Natural killer cell (primary cell): ENCODE measurements around the gene IL2RG. TPM values are rescaled to one million over a fixed set of nuclear protein-coding genes. Genes with fewer than 3 reads are reported as not detected.

Experiments
- ATAC-seq, 3 donors: fragments of 150-1000 bp in 2 of 3; fragments of 200-7000 bp in 1 of 3; cut with Tn5 transposase; 1 replicate in 1 of 3; 2 replicates in 2 of 3; pipeline ENCODE4 v1.10.0; 2021; ENCODE audit warnings: mild to moderate bottlenecking in 2 of 3, moderate library complexity in 2 of 3
- DNase-seq, 2 donors: peaks; one replicate each; pipeline versions ENCODE4 v3.0.0 to v3.0.0-alpha.2; 2013 to 2021; ENCODE audit warnings: mixed read lengths in 1 of 2
- H3K27ac ChIP-seq: one replicate; pipeline ENCODE4 v1.5.1; 2013; ENCODE audit warnings: mild to moderate bottlenecking, low read length
- H3K27me3 ChIP-seq: one replicate; pipeline ENCODE4 v1.6.1; 2013; ENCODE audit warnings: low read length; ENCODE audit not compliant: control insufficient read depth, insufficient read depth
- H3K36me3 ChIP-seq: one replicate; pipeline ENCODE4 v1.6.1; 2013; ENCODE audit warnings: low read length; ENCODE audit not compliant: control insufficient read depth, insufficient read depth
- H3K4me1 ChIP-seq: one replicate; pipeline ENCODE4 v1.6.1; 2013; ENCODE audit warnings: low read length; ENCODE audit not compliant: control insufficient read depth, insufficient read depth
- H3K4me3 ChIP-seq: one replicate; pipeline ENCODE4 v1.5.1; 2013; ENCODE audit warnings: low read length
- H3K9me3 ChIP-seq: one replicate; pipeline ENCODE4 v1.6.1; 2013; ENCODE audit warnings: low read length; ENCODE audit not compliant: control insufficient read depth, insufficient read depth
- H3K27ac Mint-ChIP-seq, 2 donors: one replicate each; pipeline ENCODE4 v1.8.0; 2022; ENCODE audit warnings: mild to moderate bottlenecking in 2 of 2, mixed read lengths in 2 of 2, moderate library complexity in 1 of 2
- H3K27me3 Mint-ChIP-seq, 2 donors: one replicate each; pipeline ENCODE4 v1.8.0; 2022; ENCODE audit warnings: low read depth in 2 of 2, mixed read lengths in 2 of 2
- H3K36me3 Mint-ChIP-seq: one replicate; pipeline ENCODE4 v1.8.0; 2022; ENCODE audit warnings: mixed read lengths
- H3K4me1 Mint-ChIP-seq, 2 donors: one replicate each; pipeline ENCODE4 v1.8.0; 2022; ENCODE audit warnings: mixed read lengths in 2 of 2
- H3K4me3 Mint-ChIP-seq: one replicate; pipeline ENCODE4 v1.8.0; 2022; ENCODE audit warnings: mild to moderate bottlenecking, moderate library complexity, mixed read lengths
- H3K9me3 Mint-ChIP-seq, 2 donors: one replicate each; pipeline ENCODE4 v1.8.0; 2022; ENCODE audit warnings: mixed read lengths in 2 of 2
- CTCF ChIP-seq: fragments of 200-600 bp; IDR thresholded peaks from one replicate; pipeline ENCODE4 v1.8.0; 2022; ENCODE audit warnings: antibody characterized with exemption
- WGBS: methylation state at CpG from one replicate; pipeline ENCODE4 v1.1.7; 2013; ENCODE audit warnings: missing lambda C conversion rate; ENCODE audit not compliant: insufficient coverage; 5-methylcytosine and 5-hydroxymethylcytosine counted together
- intact Hi-C: fragments of 100-400 bp; cut with micrococcal nuclease; formaldehyde crosslinking; loops from one replicate; pipeline ENCODE4 v1.14.2; 2022
- total RNA-seq, 4 donors: library from RNA; stranded (reverse); fragments of 120-200 nt in 1 of 4; gene quantifications; one replicate each; pipeline versions ENCODE4 v1.2.3 to v1.2.4, GENCODE V29; 2013 to 2022

Gene IL2RG
- total RNA-seq: 100 to 1,000 TPM; 506 to 577 (median 550) TPM
- total RNA-seq (2013): 258 TPM

DNA sequence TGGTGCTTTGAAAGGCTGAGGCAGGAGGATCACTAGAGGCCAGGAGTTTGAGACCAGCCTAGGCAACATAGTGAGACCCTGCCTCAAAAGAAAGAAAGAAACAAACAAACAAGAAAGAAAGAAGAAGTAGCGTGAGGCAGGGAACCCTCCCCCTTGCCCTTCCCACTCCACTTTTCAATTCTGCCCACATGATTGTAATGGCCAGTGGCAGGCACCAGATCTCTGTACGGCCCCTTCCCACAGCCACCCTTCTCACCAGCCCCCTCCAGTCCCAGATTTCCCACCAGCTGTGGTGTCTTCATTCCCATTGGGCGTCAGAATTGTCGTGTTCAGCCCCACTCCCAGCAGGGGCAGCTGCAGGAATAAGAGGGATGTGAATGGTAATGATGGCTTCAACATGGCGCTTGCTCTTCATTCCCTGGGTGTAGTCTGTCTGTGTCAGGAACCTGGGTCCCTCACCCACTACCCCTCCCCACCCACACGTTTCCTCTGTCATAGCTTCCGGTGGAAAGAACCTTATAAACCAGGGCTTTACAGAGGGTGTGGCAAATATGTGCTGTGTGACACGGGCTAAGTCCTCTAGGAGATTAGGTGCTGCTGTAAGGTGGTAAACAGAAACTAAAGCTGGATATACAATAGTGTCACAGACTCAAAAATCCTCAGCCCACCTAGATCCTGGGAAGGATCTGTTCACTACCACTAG, at the start of gene IL2RG:
TSS of gene IL2RG (minus strand) at position 437 of the 703 bp plus-strand sequence. CDS start at position 399, 38 bp downstream.
- WGBS: 0% methylated on average over 1 of the region's 8 CpGs
- peak; percentile 60 to 92 for DNase-seq

GRCh38 chrX:71160475-71160874, 49.1 kb upstream of the IL2RG start:
- no peaks in the 10 kb centered on the region for H3K4me1 ChIP-seq
- 92% methylated on average over 3 of the region's 3 CpGs for WGBS
- H3K27ac ChIP-seq: no peak overlapping the region
- H3K36me3 Mint-ChIP-seq: no peaks in the 10 kb centered on the region
- H3K36me3 ChIP-seq: no peaks in the 10 kb centered on the region
- peaks cover 0 to 8% of the 10 kb centered on the region in 2 donors for H3K4me1 Mint-ChIP-seq
- TF ChIP-seq CTCF: no peak
- no peaks in the 10 kb centered on the region for H3K9me3 ChIP-seq
- H3K4me3 ChIP-seq: no peak overlapping the region
- no peaks in the 10 kb centered on the region for H3K27me3 Mint-ChIP-seq
- H3K4me3 Mint-ChIP-seq: no peak overlapping the region
- no peaks in the 10 kb centered on the region for H3K27me3 ChIP-seq
- intact Hi-C loops: no loop called here
- ATAC-seq (no peak), DNase-seq (no peak)
- no peak overlapping the region for H3K27ac Mint-ChIP-seq
- no peaks in the 10 kb centered on the region for H3K9me3 Mint-ChIP-seq

More for the DNA sequence above, at the start of gene IL2RG:
- Histone ChIP-seq H3K4me1 (peaks cover 57% of the 10 kb centered on the region), H3K9me3 (no peaks in the 10 kb centered on the region), H3K27ac (peak within 1 kb of the TSS; percentile 100), H3K4me3 (peak within 1 kb of the TSS; percentile 74), H3K27me3 (no peaks in the 10 kb centered on the region), H3K36me3 (peaks cover 29% of the 10 kb centered on the region)
- Mint-ChIP-seq H3K9me3 (no peaks in the 10 kb centered on the region), H3K4me3 (peak within 1 kb of the TSS; percentile 84), H3K27ac (peak within 1 kb of the TSS; percentile 97 to 99), H3K36me3 (no peaks in the 10 kb centered on the region), H3K27me3 (no peaks in the 10 kb centered on the region), H3K4me1 (peaks cover 57 to 63% of the 10 kb centered on the region in 2 donors)
- TF ChIP-seq CTCF: no peak
- intact Hi-C loops: loop anchor here (2.0 to 5.0 kb wide), 3 partner anchors 14 to 256 kb away; partner anchors contain the start of genes SNX12 and TAF1
- peak; percentile 76 to 95 (median 85) for ATAC-seq

- H3K4me3 ChIP-seq: no peak overlapping the region
- 70% methylated on average over 3 of the region's 5 CpGs for WGBS
These were observed 48.0 kb upstream of the IL2RG start for GRCh38 chrX:71159335-71159734.

More at GRCh38 chrX:71159335-71159734, 48.0 kb upstream of the IL2RG start:
- H3K27ac ChIP-seq: no peak overlapping the region
- DNase-seq (peak in 1 of 2 donors; percentile 46), ATAC-seq (no peak)
- no peaks in the 10 kb centered on the region for H3K9me3 Mint-ChIP-seq
- H3K36me3 Mint-ChIP-seq: no peaks in the 10 kb centered on the region
- H3K27me3 Mint-ChIP-seq: no peaks in the 10 kb centered on the region
- no peaks in the 10 kb centered on the region for H3K9me3 ChIP-seq
- no peak overlapping the region for H3K27ac Mint-ChIP-seq
- H3K4me1 ChIP-seq: peaks cover 2% of the 10 kb centered on the region
- intact Hi-C loops: no loop called here
- H3K27me3 ChIP-seq: no peaks in the 10 kb centered on the region
- peaks cover 0 to 8% of the 10 kb centered on the region in 2 donors for H3K4me1 Mint-ChIP-seq
- no peak for TF ChIP-seq CTCF
- no peak overlapping the region for H3K4me3 Mint-ChIP-seq
- no peaks in the 10 kb centered on the region for H3K36me3 ChIP-seq
